Activated T-helper 2 cell treated with anti-CD3 and anti-CD28 coated beads, Interferon-gamma antibody, Interleukin-2, Interleukin-4, amounts not matched to agents 10 μg/mL and 5 μg/mL and 100 μg/mL, durations not matched to agents 14 hours and 24 hours and 36 hours (primary cell): ENCODE data around the gene RBMXL3. TPM values are rescaled to one million over a fixed set of nuclear protein-coding genes. Genes with fewer than 3 reads are reported as not detected.
"Not testable (repeated sequence)": the region's sequence is repeated elsewhere in the genome, so short reads cannot be mapped to it uniquely, and the experiment has no call there.

ENCODE experiments used
- DNase-seq: peaks from one replicate; pipeline ENCODE4 v3.0.0; 2021; ENCODE audit warnings: low spot score
- H3K27ac Mint-ChIP-seq: one replicate; pipeline ENCODE4 v1.8.0; 2021; ENCODE audit warnings: mixed read lengths
- H3K27me3 Mint-ChIP-seq: one replicate; pipeline ENCODE4 v1.8.0; 2021; ENCODE audit warnings: low read depth, mixed read lengths
- H3K36me3 Mint-ChIP-seq: one replicate; pipeline ENCODE4 v1.8.0; 2021; ENCODE audit warnings: low read depth, mixed read lengths
- H3K4me1 Mint-ChIP-seq: one replicate; pipeline ENCODE4 v1.8.0; 2021; ENCODE audit warnings: low read depth, mixed read lengths
- H3K4me3 Mint-ChIP-seq: one replicate; pipeline ENCODE4 v1.8.0; 2021; ENCODE audit warnings: low read depth, mild to moderate bottlenecking, moderate library complexity, mixed read lengths
- H3K9me3 Mint-ChIP-seq: one replicate; pipeline ENCODE4 v1.8.0; 2021; ENCODE audit warnings: mixed read lengths
- intact Hi-C: fragments of 100-400 bp; cut with micrococcal nuclease; formaldehyde crosslinking; loops from one replicate; pipeline ENCODE4 v1.15.1; 2023
- total RNA-seq: library from RNA; stranded (reverse); gene quantifications from 2 replicates; pipeline ENCODE4 v1.2.3, GENCODE V29; 2022

RBMXL3 gene
- total RNA-seq, 1 donor from 2014 or later: not detected

DNA sequence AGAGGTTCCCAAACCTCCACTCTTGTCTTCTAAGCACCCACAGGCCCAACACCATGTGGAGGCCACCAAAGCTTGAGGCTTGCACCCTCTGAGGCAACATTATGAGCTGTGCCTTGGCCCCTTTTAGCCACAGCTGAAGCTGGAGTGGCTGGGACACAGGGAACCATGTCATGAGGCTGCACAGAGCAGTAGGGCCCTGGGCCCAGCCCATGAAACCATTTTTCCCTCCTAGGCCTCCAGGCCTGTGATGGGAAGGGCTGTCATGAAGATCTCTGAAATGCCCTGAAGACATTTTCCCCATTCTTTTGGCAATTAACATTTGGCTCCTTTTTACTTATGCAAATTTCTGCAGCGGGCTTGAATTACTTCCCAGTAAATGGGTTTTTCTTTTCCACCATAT, 14.8 kb downstream of the RBMXL3 start:
- no peak for DNase-seq
- no peak overlapping the region for H3K27ac Mint-ChIP-seq
- intact Hi-C loops: no loop called here
- H3K27me3 Mint-ChIP-seq: no peaks in the 10 kb centered on the region
- no peak overlapping the region for H3K4me3 Mint-ChIP-seq
- no peaks in the 10 kb centered on the region for H3K36me3 Mint-ChIP-seq
- no peaks in the 10 kb centered on the region for H3K4me1 Mint-ChIP-seq
- H3K9me3 Mint-ChIP-seq: peaks cover 10% of the 10 kb centered on the region

DNA sequence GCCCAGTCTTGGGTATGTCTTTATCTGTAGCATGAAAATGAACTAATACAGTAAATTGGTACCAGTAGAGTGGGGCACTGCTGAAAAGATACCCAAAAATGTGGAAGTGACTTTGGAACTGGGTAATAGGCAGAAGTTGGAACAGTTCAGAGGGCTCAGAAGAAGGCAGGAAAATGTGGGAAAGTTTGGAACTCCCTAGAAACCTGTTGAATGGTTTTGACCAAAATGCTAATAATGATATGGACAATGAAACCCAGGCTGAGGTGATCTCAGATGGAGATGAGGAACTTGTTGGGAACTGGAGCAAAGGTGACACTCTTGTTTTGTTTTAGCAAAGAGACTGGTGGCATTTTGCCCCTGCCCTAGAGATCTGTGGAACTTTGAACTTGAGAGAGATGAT, 20.3 kb downstream of the RBMXL3 start:
- H3K36me3 Mint-ChIP-seq, H3K27ac Mint-ChIP-seq, intact Hi-C loops, H3K27me3 Mint-ChIP-seq, H3K9me3 Mint-ChIP-seq, H3K4me3 Mint-ChIP-seq, DNase-seq, H3K4me1 Mint-ChIP-seq: not testable (repeated sequence)

DNA sequence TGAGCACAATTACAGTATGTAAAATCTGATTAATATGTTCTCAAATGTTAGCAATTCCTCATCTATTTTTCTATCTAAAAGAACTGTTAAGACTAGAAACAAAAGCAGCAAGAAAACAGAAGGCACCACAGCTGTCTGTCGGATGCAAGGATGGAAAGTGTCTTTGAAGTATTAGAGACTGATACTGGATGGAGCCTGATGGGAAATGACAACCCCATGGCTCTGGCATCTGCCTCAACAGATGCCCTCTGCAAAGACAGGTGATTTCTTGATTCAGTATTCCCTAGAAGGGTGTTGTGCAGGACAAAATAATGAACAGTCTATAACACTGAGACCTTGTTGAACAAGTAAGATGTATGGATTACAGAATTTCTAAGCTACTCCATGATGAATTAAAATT, 24.9 kb downstream of the RBMXL3 start:
- H3K27me3 Mint-ChIP-seq: no peaks in the 10 kb centered on the region
- no peak for DNase-seq
- intact Hi-C loops: no loop called here
- no peaks in the 10 kb centered on the region for H3K9me3 Mint-ChIP-seq
- no peak overlapping the region for H3K4me3 Mint-ChIP-seq
- H3K4me1 Mint-ChIP-seq: no peaks in the 10 kb centered on the region
- no peaks in the 10 kb centered on the region for H3K36me3 Mint-ChIP-seq
- H3K27ac Mint-ChIP-seq: no peak overlapping the region

DNA sequence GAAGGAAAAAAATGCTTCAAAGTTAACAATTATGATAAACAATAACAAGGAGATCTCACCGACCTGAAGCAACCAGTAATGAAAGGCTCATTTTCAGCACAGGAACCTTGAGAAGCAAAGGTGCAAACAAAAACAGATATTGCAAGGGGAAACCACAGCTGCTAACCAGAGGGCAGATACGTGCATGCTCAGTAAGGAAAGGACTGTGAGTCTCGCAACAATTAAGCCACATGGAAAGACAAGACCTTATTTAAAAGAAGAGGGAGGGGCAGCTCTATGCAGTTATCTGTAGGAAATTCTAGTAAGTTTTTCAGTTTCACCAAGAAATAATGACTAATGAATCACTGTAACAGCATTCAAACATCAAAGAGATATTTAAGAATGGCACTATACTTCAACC, 25.4 kb downstream of the RBMXL3 start:
- Mint-ChIP-seq H3K4me1 (no peaks in the 10 kb centered on the region), H3K27ac (no peak overlapping the region), H3K36me3 (no peaks in the 10 kb centered on the region), H3K27me3 (no peaks in the 10 kb centered on the region), H3K4me3 (no peak overlapping the region), H3K9me3 (no peaks in the 10 kb centered on the region)
- intact Hi-C loops: no loop called here
- DNase-seq: no peak

GRCh38 chrX:115217346-115217745, 28.1 kb downstream of the RBMXL3 start:
- H3K4me1 Mint-ChIP-seq, H3K4me3 Mint-ChIP-seq, intact Hi-C loops, H3K36me3 Mint-ChIP-seq, H3K27me3 Mint-ChIP-seq, H3K27ac Mint-ChIP-seq, H3K9me3 Mint-ChIP-seq, DNase-seq: not testable (repeated sequence)

GRCh38 chrX:115226929-115227328, 37.7 kb downstream of the RBMXL3 start:
- no peaks in the 10 kb centered on the region for H3K9me3 Mint-ChIP-seq

DNA sequence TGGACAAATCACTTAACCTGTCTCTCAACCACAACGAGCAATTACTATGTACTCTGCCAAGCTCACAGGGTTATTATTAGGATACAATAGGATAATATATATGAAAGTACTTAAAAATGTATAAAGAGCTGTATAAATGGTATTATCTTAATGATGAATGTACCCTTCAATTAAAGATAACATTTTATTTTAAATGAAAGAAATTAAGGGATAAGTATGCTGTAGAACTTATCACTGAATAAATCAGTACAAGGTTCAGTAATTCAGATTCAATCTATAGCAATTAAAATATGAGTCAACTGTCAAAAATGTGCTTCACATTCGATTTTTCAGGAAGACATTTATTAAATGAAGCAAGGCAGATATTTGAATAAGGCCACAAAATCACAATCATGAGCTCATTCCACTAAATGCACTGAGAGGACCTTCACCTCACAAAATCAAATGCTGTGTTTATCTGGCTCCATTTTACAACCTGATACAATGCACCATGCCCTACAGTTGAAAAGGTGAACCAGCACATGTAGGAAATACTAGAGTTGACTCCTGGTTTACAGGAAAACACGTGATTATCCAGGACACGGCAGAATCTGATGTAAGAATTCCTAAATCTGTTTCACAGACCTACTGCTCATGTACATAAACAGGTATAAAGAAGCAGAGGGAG, 40.3 kb downstream of the RBMXL3 start:
- no peak overlapping the region for H3K4me3 Mint-ChIP-seq
- intact Hi-C loops: no loop called here
- DNase-seq: no peak
- H3K9me3 Mint-ChIP-seq: no peaks in the 10 kb centered on the region
- no peaks in the 10 kb centered on the region for H3K36me3 Mint-ChIP-seq
- H3K4me1 Mint-ChIP-seq: no peaks in the 10 kb centered on the region
- H3K27ac Mint-ChIP-seq: no peak overlapping the region
- peaks cover 9% of the 10 kb centered on the region for H3K27me3 Mint-ChIP-seq

More at GRCh38 chrX:115226929-115227328, 37.7 kb downstream of the RBMXL3 start:
- Mint-ChIP-seq H3K27ac (no peak overlapping the region), H3K4me1 (no peaks in the 10 kb centered on the region), H3K27me3 (no peaks in the 10 kb centered on the region), H3K4me3 (no peak overlapping the region), H3K36me3 (no peaks in the 10 kb centered on the region)
- DNase-seq: no peak
- intact Hi-C loops: no loop called here

DNA sequence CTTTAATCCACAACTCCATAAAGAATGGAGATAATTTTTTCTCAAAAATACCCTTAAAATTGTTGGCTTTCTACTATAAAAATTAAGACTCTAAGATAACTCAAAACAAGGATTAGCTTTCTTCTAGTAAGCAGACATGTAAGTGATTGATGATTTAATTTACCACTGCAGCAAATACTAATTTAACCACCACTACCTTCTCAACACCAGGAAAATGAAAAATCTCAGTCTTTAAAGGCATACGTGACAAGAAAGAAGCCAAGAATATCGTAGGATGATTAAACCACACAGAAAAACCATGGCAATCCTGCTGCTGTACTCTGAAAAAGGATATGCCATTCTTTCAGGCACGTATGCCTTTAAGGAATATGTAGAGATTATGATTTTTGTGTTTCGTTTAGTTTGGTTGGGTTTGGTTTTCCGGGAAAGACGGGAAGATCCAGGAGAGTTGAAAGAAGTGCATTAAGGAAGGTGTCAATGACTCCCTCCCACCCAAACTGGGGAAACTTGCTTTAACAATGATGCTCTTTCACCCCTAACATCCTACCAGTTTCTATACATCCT, 43.8 kb downstream of the RBMXL3 start:
- Mint-ChIP-seq H3K4me3 (no peak overlapping the region), H3K27me3 (peaks cover 9% of the 10 kb centered on the region), H3K36me3 (no peaks in the 10 kb centered on the region), H3K9me3 (no peaks in the 10 kb centered on the region), H3K4me1 (no peaks in the 10 kb centered on the region), H3K27ac (no peak overlapping the region)
- DNase-seq: no peak
- intact Hi-C loops: no loop called here

DNA sequence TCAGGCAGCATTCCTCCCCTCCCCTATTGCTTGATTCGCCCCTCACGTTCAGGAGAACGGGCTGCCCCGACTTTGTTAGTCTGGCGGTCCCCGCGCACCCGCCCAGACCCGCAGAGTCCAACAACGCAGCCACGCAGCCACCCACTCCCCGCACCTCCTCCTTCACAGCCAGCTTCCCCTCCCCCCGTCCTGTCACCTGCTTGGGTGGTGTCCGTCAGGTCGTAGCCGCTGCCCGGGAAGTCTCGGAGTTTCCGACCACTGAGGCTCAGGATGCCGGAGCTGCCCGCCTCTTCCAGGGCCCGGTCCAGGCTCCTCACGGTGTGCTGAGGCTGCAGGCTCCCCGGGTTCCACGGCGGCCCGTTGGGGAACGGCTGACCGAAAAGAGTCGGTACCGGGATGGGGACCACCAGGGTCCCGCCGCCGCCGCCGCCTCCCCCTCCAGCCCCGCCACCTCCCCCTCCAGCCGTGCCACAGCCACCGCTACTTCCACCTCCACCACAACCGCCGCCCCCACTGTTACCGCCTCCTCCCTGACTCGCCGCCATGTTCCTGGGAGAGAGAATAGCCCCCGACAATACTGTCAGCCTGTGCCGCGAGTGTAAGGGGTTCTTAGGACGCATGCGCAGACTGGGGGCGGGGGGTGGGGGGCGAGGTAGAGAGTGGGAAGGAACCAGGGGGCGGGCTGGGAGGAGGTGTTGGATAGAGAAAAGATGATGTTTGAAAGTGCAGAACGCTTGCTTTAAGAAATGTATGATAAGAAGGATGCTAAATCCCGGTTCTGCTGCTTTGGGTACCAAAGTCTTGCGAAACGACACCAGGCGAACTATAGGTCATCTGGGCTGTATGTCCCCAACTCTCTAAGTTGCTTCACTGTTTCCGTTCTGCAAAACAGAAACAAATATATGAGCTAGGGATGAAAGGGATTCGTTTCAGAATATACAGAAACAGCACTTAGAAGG, 44.6 kb downstream of the RBMXL3 start, which contains the start of gene LRCH2:
Gene LRCH2, minus strand, starts transcription at position 600 of the 959 bp plus-strand sequence. Its CDS starts 55 bp downstream, at position 545.
- Mint-ChIP-seq H3K27ac (no peak within 1 kb of the TSS), H3K36me3 (no peaks in the 10 kb centered on the region), H3K4me3 (no peak within 1 kb of the TSS), H3K4me1 (no peaks in the 10 kb centered on the region), H3K9me3 (no peaks in the 10 kb centered on the region), H3K27me3 (peaks cover 9% of the 10 kb centered on the region)
- DNase-seq: no peak
- intact Hi-C loops: no loop called here

DNA sequence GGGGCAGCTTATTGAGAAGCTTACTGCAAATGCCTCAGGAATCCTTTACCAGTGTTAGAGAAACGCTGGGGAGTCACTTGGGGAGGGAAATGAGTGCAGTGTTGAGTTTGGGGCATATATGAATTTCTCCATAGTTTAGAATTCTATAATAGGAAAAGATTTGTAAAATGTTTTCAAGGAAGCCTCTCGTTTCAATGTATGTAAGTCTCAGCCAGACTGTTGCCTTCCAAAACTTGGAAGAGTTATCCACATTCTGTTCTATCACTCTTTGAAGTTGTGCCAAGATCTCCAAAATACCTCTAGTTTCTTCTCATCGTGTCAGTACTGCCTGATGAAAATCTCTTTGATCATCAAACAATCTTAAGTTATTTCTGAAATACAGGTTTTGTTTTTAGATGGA, 45.3 kb downstream of the RBMXL3 start:
- Mint-ChIP-seq H3K4me1 (no peaks in the 10 kb centered on the region), H3K27me3 (peaks cover 9% of the 10 kb centered on the region), H3K4me3 (no peak overlapping the region), H3K36me3 (no peaks in the 10 kb centered on the region), H3K27ac (no peak overlapping the region), H3K9me3 (no peaks in the 10 kb centered on the region)
- intact Hi-C loops: no loop called here
- no peak for DNase-seq

- H3K4me3 Mint-ChIP-seq: no peak overlapping the region
- H3K4me1 Mint-ChIP-seq: no peaks in the 10 kb centered on the region
- intact Hi-C loops: no loop called here
- no peaks in the 10 kb centered on the region for H3K36me3 Mint-ChIP-seq
- DNase-seq: no peak
- no peak overlapping the region for H3K27ac Mint-ChIP-seq
- H3K9me3 Mint-ChIP-seq: no peaks in the 10 kb centered on the region
- peaks cover 9% of the 10 kb centered on the region for H3K27me3 Mint-ChIP-seq
Measured at GRCh38 chrX:115236560-115236959, 47.4 kb downstream of the RBMXL3 start.

DNA sequence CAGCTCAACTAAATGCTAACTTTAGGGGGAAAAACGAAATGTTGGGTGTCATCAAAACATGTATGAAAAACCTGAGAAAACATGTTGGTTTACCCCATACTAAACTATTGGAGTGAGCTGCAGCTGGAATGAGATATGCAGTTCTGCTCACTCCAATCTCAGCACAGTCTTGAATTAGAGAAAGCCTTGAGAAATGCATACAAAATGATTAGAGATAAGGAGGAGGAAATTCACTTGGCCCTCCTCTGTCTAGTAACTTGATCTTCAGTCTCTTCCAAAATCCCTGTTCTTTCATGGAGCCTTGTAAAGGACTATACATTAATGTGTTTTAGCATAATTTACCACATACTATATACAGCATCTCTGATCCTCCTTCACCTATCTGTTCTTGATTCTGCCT, 47.8 kb downstream of the RBMXL3 start:
- no peaks in the 10 kb centered on the region for H3K36me3 Mint-ChIP-seq
- intact Hi-C loops: no loop called here
- no peak overlapping the region for H3K4me3 Mint-ChIP-seq
- H3K4me1 Mint-ChIP-seq: no peaks in the 10 kb centered on the region
- H3K27me3 Mint-ChIP-seq: peaks cover 9% of the 10 kb centered on the region
- no peak overlapping the region for H3K27ac Mint-ChIP-seq
- no peaks in the 10 kb centered on the region for H3K9me3 Mint-ChIP-seq
- no peak for DNase-seq
